NCI-H2196 treated with DMSO at 0.1 percent for 48 hours (cell line): ENCODE measurements around the gene ETV6.

ENCODE experiments used
- DNase-seq: peaks from one replicate; lab custom pipeline; 2025; ENCODE audit not compliant: unreplicated experiment; lab: John Stamatoyannopoulos, UW

ETV6 gene

GRCh38 chr12:11877102-11877826 lies 227.8 kb downstream of the ETV6 start:
- no peak for DNase-seq

GRCh38 chr12:11877869-11878780 lies 228.7 kb downstream of the ETV6 start:
- peak; percentile 69 for DNase-seq

- no peak for DNase-seq
Observed at GRCh38 chr12:11879306-11879705, 229.8 kb downstream of the ETV6 start.

DNA sequence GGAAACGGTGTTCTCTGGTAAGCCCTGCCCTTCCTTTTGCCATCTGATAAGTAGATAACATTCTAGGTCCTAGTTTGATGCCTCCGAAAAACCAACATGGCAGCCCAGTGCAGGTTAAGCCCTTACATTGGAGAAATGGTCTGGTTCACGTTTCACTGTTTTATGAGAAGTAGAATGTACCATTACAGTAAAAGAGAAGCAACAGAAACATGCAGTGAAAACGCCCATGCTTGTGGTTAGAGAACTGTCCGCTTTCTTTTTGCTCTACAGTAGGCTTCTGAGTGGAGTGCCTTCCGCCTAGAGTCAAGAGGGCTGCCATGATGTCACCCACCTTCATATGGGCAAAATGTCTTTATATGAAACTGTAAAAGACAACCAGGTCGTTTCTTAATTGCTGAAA lies 230.9 kb downstream of the ETV6 start:
- DNase-seq, result no peak

DNA sequence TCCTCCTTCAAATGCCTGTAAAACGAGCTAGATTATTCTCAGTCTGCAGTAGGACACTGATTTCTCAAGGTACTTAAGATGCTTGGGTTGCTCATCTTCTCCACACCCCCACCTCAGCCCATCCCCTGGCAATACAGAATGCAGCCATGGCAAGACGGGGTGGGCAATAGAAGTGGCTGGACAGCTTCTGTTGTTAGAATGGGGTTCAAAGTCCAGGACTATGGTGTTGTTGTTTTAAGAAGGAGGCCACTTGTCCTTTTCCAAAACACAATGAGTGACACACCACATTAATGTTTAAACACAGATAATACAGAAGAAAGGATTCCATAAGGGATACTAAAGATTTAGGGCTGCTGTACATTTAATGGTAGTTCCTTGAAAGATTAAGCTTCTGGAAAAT lies 232.4 kb downstream of the ETV6 start:
- DNase-seq, result no peak

GRCh38 chr12:11882301-11883019 lies 233.0 kb downstream of the ETV6 start:
- DNase-seq, result no peak

DNA sequence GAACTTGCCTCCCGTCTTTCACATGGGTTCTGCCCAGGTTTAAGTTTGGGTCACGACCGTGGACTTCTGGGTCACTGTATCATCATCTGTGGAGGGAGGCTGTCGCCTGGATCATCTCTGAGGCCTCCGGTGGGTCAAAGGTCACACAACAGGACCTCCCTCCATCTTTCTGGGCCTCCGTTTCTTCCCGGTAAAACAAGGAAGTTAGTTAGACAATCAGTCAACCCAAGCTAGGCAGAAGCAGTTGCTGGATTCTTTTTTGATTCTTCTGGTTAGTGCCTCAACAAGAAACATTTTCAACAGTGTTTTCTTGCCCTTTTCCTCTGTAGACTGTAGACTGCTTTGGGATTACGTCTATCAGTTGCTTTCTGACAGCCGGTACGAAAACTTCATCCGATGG lies 234.6 kb downstream of the ETV6 start:
- no peak for DNase-seq

DNA sequence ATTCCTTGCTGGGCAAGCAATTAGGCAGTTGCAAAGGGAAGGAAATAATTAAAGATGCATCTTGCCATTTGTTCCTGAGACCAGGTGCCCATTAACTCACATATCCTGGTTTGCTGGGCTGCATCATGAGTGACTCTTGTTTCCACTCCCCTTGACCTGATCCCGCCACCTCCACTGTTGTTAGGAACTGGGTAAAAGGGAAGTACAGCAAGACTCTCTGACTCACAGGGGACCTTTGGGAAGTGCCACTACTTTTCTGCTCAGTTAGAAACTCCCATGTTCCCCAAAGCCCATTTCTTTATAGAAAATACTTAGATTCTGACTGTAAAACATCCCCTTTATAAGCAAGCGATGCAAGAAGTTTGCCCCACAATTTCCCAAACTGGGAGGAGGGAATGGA lies 235.2 kb downstream of the ETV6 start:
- no peak for DNase-seq

DNA sequence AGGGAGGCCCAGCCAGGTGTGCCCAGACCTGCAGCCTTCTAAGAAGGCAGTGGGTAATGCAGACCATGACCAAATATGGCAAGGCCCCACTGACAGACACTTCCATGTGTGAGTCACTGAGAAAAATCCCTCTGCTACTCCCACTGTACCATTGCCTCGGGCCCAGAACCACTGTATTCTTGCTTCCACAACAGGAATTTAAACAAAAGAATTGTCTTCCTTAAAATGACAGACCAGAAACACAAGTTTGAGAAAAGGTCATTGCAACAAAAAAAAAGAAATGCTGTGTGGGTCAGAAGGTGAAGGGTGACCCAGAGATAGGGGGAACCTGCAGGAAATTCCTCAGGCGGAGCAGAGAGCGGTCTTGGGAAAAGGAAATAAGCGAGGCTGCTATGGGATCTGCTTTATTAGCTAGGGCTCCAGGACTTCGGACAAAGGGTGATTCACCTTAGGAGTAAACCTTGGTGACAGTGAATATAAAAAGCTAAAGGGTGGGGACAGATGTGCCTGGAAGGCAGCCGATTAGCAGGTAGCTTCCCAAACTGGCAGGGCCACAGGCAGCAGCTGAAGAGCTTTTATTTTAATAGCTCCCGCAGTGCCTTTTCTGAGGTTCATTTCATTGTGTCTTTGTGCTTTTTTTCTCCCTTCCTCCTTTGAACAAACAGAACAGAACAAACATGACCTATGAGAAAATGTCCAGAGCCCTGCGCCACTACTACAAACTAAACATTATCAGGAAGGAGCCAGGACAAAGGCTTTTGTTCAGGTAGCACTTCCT lies 236.0 kb downstream of the ETV6 start:
- DNase-seq, result peak; percentile 91

GRCh38 chr12:11886339-11886738 lies 236.9 kb downstream of the ETV6 start:
- DNase-seq, result no peak

DNA sequence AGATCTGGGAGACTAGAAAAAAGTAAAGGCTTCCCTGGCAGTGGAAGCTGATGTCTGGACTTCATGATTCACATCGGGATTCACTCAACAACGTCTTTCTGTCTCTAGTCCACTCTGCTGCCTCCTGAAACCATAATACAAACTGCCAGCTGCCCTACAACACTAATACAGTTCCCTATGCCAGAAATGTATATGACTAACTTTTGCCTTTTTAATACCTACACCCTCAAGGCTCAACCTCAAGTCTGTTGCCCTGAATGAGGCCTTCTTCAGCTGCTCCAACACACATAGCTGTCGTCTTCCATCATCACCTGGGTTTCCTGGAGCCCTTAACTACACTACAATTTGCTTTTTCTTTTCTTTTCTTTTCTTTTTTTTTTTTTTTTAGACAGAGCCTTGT lies 238.6 kb downstream of the ETV6 start:
- DNase-seq, result no peak

- DNase-seq, result no peak
Observed at GRCh38 chr12:11891346-11891745, 241.9 kb downstream of the ETV6 start.

- DNase-seq, result no peak
Observed at GRCh38 chr12:11891754-11892386, 242.4 kb downstream of the ETV6 start.

DNA sequence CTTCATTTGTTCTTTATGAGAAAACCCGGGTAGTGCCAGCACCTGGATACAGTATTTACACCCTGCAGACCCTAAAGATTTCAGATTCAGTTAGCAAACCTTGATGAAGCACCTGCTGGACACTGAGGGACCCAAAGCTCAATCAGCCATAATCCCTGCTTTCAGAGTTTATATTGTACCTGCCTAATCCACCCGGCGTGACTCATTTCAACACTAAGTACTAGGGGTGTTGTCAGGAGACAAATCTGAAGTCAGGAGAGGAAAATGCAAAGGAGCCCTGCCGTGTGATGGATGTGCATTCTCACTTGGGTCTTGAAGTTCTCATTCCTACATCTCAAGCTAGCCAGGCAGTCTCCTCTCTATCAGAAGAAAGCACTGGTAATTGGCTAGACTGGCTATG lies 244.5 kb downstream of the ETV6 start:
- DNase-seq, result no peak

- DNase-seq, result no peak
Observed at GRCh38 chr12:11894890-11895289, 245.4 kb downstream of the ETV6 start.

GRCh38 chr12:11895421-11896078 lies 246.1 kb downstream of the ETV6 start:
- peak; percentile 34 for DNase-seq

DNA sequence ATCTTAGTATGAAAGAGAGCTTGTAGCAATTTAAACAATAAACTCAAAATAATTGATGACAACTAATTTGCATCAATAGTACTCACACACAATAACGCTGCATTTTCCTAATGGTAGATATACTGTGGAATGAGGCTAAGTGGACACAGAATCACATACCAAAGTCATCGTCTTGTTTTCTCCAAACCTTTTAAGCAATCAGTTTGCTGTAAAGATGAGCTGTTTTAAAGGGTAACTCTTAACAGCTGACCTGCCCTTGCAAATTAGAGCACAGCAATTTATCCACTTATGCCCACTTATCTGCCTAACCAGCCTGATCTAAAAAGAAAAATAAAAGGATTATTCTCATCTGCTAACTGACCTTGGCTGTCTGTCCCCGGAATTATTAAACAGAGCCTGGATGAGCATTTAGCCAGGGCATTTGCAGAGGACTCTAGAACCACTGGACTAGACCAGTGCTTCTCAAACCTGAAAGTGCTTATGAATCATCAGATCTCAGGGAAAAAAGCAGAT lies 247.0 kb downstream of the ETV6 start:
- no peak for DNase-seq

DNA sequence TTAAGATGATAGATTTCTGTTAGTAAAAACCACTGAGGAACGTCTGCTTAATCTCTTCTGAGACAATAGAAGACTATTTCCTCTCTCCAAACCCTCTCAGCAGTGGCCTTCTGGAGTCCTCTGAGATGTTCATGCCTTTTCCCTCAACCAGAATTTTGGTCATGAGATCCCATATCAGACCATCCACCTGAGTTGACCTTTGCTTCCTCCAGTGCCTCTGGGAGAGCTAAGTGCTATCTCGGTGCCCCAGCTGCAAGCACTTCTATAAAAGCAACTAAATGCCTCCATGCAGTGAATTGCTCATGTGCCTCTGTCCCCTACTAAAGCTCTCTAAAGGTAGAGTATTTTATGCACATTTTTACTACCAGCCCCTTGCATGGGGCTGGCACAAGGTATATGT lies 248.4 kb downstream of the ETV6 start:
- no peak for DNase-seq

DNA sequence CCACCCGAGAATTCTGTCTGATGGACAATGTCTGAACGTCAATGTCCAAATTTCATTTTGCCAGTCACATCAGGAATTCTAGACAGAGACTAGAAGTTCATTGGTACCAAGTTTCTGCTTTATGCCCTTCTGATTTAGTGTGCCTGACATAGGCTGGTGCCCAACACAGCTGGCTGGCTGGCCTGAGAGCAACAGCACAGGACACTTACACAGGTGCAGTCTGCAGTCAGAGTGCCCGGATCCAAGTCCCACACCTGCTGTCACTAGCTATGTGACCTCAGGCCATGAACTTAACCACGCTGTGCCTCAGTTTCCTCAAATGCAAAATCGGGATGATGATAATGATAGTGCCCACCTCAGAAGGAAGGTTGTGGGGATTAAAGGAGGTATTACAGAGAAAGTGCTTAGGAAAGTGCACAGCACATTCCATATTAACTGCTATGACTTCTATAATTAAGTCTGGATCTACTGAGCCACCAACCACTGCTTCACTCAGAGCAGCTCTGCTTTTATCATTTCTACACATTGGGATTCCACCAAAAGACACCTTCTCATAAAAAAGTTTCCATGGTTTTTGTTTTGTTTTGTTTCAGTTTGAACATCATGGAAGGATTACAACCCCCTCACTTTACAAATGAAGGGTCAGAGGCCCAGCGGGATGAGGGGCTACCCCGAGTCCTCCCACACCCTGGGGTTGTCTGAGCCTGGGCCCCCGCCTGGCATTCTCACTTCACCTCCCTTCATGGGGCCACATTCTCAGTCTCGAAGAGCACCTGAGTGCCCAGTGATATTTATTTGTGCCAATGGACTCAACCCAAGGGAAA lies 252.4 kb downstream of the ETV6 start:
- no peak for DNase-seq
